Ishikawa (cell line): ENCODE measurements around the gene LCMT1.

Experiments
- CEBPB ChIP-seq: IDR thresholded peaks from 2 replicates; pipeline ENCODE4 v1.6.1; 2012
- CREB1 ChIP-seq: IDR thresholded peaks from 2 replicates; pipeline ENCODE4 v1.6.1; 2012; ENCODE audit warnings: low read depth
- EGR1 ChIP-seq: IDR thresholded peaks from 2 replicates; pipeline ENCODE4 v1.6.1; 2012
- EP300 ChIP-seq: IDR thresholded peaks from 2 replicates; pipeline ENCODE4 v1.6.1; 2012; ENCODE audit warnings: borderline replicate concordance
- FOXM1 ChIP-seq: IDR thresholded peaks from 2 replicates; pipeline ENCODE4 v1.6.1; 2012; ENCODE audit warnings: low read depth, borderline replicate concordance
- MAX ChIP-seq: IDR thresholded peaks from 2 replicates; pipeline ENCODE4 v1.6.1; 2012
- NFIC ChIP-seq: IDR thresholded peaks from 2 replicates; pipeline ENCODE4 v1.6.1; 2012
- RAD21 ChIP-seq: IDR thresholded peaks from 2 replicates; pipeline ENCODE4 v1.6.1; 2012; ENCODE audit warnings: low read depth
- REST ChIP-seq: IDR thresholded peaks from 2 replicates; pipeline ENCODE4 v1.6.1; 2012; ENCODE audit warnings: low read depth, mild to moderate bottlenecking
- TAF1 ChIP-seq: IDR thresholded peaks from 2 replicates; pipeline ENCODE4 v1.6.1; 2012; ENCODE audit warnings: low read depth, mild to moderate bottlenecking
- TCF12 ChIP-seq: IDR thresholded peaks from 2 replicates; pipeline ENCODE4 v1.6.1; 2012; ENCODE audit warnings: low read depth
- TEAD4 ChIP-seq: IDR thresholded peaks from 2 replicates; pipeline ENCODE4 v1.6.1; 2012
- USF1 ChIP-seq: IDR thresholded peaks from 2 replicates; pipeline ENCODE4 v1.6.1; 2012
- YY1 ChIP-seq: IDR thresholded peaks from 2 replicates; pipeline ENCODE4 v1.6.1; 2012; ENCODE audit warnings: low read depth
- ZBTB7A ChIP-seq: IDR thresholded peaks from 2 replicates; pipeline ENCODE4 v1.6.1; 2012; ENCODE audit warnings: low read depth

LCMT1 gene

GRCh38 chr16:25212636-25213035, 101.1 kb downstream of the LCMT1 start:
- TF ChIP-seq CEBPB (no peak), RAD21 (no peak), YY1 (no peak), CREB1 (no peak), REST (no peak), USF1 (no peak), EGR1 (no peak), FOXM1 (no peak), TAF1 (no peak), TCF12 (no peak), TEAD4 (no peak)

GRCh38 chr16:25213709-25214397, 102.3 kb downstream of the LCMT1 start:
- TF ChIP-seq USF1 (no peak), YY1 (no peak), TEAD4 (no peak)

GRCh38 chr16:25217112-25217511, 105.6 kb downstream of the LCMT1 start:
- no peak for TF ChIP-seq TAF1
- TF ChIP-seq USF1: no peak
- no peak for TF ChIP-seq REST
- TF ChIP-seq NFIC: no peak

GRCh38 chr16:25217921-25218320, 106.4 kb downstream of the LCMT1 start:
- TF ChIP-seq TEAD4 (no peak), MAX (no peak), CEBPB (no peak), REST (no peak), YY1 (no peak), TCF12 (no peak), NFIC (no peak), EP300 (no peak)

- TF ChIP-seq MAX: no peak
- TF ChIP-seq RAD21: no peak
- TF ChIP-seq FOXM1: no peak
- no peak for TF ChIP-seq REST
- TF ChIP-seq CEBPB: no peak
- TF ChIP-seq NFIC: no peak
- no peak for TF ChIP-seq CREB1
- no peak for TF ChIP-seq USF1
- no peak for TF ChIP-seq ZBTB7A
- no peak for TF ChIP-seq YY1
- no peak for TF ChIP-seq TAF1
- TF ChIP-seq EP300: no peak
- no peak for TF ChIP-seq TEAD4
- TF ChIP-seq TCF12: no peak
- TF ChIP-seq EGR1: no peak
Measured at GRCh38 chr16:25219070-25219737, 107.7 kb downstream of the LCMT1 start.
